GM18873 (cell line): ENCODE measurements around the gene ZKSCAN3.
"Not testable (repeated sequence)": the region's sequence is repeated elsewhere in the genome, so short reads cannot be mapped to it uniquely, and the experiment has no call there.

Experiments used
- ATAC-seq: cut with Tn5 transposase; IDR thresholded peaks from one replicate; pipeline ENCODE4 v1.9.1; 2021; ENCODE audit warnings: mild to moderate bottlenecking, moderate library complexity, moderate number of reproducible peaks; ENCODE audit not compliant: unreplicated experiment, low FRiP score

ZKSCAN3 gene

GRCh38 chr6:28340310-28341095, 9.2 kb upstream of the ZKSCAN3 start:
- no peak for ATAC-seq

- ATAC-seq: no peak
Observed at GRCh38 chr6:28343898-28344677, 5.7 kb upstream of the ZKSCAN3 start.

- ATAC-seq: no peak
Observed at GRCh38 chr6:28345201-28345600, 4.5 kb upstream of the ZKSCAN3 start.

- no peak for ATAC-seq
Observed at GRCh38 chr6:28347119-28347518, 2.6 kb upstream of the ZKSCAN3 start.

GRCh38 chr6:28349344-28349891, 329 bp upstream of the ZKSCAN3 start:
- ATAC-seq: no peak

- no peak for ATAC-seq
Observed at GRCh38 chr6:28351087-28351486, 1.3 kb downstream of the ZKSCAN3 start.

- ATAC-seq: no peak
Observed at GRCh38 chr6:28351493-28351925, 1.8 kb downstream of the ZKSCAN3 start.

GRCh38 chr6:28353356-28353755, 3.6 kb downstream of the ZKSCAN3 start:
- no peak for ATAC-seq

GRCh38 chr6:28353981-28354676, 4.4 kb downstream of the ZKSCAN3 start:
- no peak for ATAC-seq

- ATAC-seq: no peak
Observed at GRCh38 chr6:28354688-28355554, 5.2 kb downstream of the ZKSCAN3 start.

- ATAC-seq: peak; percentile 60
Observed at GRCh38 chr6:28355743-28356665, 6.3 kb downstream of the ZKSCAN3 start.

GRCh38 chr6:28356666-28357020, 6.9 kb downstream of the ZKSCAN3 start:
- no peak for ATAC-seq

- no peak for ATAC-seq
Observed at GRCh38 chr6:28357036-28357435, 7.3 kb downstream of the ZKSCAN3 start.

GRCh38 chr6:28359562-28359961, 9.8 kb downstream of the ZKSCAN3 start:
- ATAC-seq: not testable (repeated sequence)

- ATAC-seq: no peak
Observed at GRCh38 chr6:28360961-28361360, 11.2 kb downstream of the ZKSCAN3 start.

GRCh38 chr6:28365590-28365989, 15.8 kb downstream of the ZKSCAN3 start:
- not testable (repeated sequence) for ATAC-seq

GRCh38 chr6:28368522-28368921, 18.8 kb downstream of the ZKSCAN3 start:
- ATAC-seq: no peak

GRCh38 chr6:28369463-28369862, 19.7 kb downstream of the ZKSCAN3 start:
- ATAC-seq: no peak

GRCh38 chr6:28370440-28370839, 20.7 kb downstream of the ZKSCAN3 start:
- no peak for ATAC-seq
